ENCODE data around the gene CRYBG1. TPM values are rescaled to one million over a fixed set of nuclear protein-coding genes. Genes with fewer than 3 reads are reported as not detected.

CRYBG1 gene
- total and polyA plus RNA-seq, 2 of the 13 experiments (the other 11 are each of a cell fraction or from before 2014, with no cell fraction given), result 10.1 to 21.9 TPM

DNA sequence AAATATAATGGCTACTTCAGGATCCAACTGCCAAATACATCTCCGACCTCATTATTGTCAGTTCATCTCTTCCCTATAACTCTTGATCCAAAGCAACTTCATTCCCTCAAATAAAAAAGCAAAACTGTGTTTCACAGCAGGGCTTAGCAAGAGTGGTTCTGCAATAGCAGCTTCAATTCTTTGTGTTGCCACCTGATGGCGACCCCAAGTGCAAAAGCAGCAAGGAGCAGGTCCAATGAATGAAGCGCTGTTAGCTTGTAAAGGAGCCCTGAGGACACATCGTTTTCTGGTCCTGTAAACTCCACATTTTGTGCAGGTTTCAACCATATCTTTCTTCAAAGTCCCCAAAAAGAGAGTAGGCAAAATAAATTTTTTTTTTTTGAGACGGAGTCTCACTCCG is 249.2 kb downstream of the CRYBG1 start (continued):
- TF ChIP-seq, protein P1, sequence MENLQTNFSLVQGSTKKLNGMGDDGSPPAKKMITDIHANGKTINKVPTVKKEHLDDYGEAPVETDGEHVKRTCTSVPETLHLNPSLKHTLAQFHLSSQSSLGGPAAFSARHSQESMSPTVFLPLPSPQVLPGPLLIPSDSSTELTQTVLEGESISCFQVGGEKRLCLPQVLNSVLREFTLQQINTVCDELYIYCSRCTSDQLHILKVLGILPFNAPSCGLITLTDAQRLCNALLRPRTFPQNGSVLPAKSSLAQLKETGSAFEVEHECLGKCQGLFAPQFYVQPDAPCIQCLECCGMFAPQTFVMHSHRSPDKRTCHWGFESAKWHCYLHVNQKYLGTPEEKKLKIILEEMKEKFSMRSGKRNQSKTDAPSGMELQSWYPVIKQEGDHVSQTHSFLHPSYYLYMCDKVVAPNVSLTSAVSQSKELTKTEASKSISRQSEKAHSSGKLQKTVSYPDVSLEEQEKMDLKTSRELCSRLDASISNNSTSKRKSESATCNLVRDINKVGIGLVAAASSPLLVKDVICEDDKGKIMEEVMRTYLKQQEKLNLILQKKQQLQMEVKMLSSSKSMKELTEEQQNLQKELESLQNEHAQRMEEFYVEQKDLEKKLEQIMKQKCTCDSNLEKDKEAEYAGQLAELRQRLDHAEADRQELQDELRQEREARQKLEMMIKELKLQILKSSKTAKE (CRISPR knock-in tag; IDR thresholded peaks at IDR 0.05; ENCODE audit: borderline replicate concordance), result no peak
- TF ChIP-seq, protein P2, sequence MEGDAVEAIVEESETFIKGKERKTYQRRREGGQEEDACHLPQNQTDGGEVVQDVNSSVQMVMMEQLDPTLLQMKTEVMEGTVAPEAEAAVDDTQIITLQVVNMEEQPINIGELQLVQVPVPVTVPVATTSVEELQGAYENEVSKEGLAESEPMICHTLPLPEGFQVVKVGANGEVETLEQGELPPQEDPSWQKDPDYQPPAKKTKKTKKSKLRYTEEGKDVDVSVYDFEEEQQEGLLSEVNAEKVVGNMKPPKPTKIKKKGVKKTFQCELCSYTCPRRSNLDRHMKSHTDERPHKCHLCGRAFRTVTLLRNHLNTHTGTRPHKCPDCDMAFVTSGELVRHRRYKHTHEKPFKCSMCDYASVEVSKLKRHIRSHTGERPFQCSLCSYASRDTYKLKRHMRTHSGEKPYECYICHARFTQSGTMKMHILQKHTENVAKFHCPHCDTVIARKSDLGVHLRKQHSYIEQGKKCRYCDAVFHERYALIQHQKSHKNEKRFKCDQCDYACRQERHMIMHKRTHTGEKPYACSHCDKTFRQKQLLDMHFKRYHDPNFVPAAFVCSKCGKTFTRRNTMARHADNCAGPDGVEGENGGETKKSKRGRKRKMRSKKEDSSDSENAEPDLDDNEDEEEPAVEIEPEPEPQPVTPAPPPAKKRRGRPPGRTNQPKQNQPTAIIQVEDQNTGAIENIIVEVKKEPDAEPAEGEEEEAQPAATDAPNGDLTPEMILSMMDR (CRISPR knock-in tag; IDR thresholded peaks at IDR 0.05), result peak; percentile 72
- TF ChIP-seq THAP11 (CRISPR knock-in tag; IDR thresholded peaks at IDR 0.05) (no peak), ZNF331 (CRISPR knock-in tag; IDR thresholded peaks at IDR 0.05) (peak; percentile 92), ZNF180 (CRISPR knock-in tag; IDR thresholded peaks at IDR 0.05; ENCODE audit: borderline replicate concordance, low read depth) (no peak), NFE2L1 (CRISPR knock-in tag; IDR thresholded peaks at IDR 0.05; ENCODE audit: borderline replicate concordance) (no peak), TCF7L2 (IDR thresholded peaks at IDR 0.05; ENCODE audit: low read depth, low read length) (no peak), IRF2 (CRISPR knock-in tag; IDR thresholded peaks at IDR 0.05) (no peak), ZNF552 (CRISPR knock-in tag; IDR thresholded peaks at IDR 0.05; ENCODE audit: borderline replicate concordance) (no peak), CHD2 (IDR thresholded peaks at IDR 0.05; ENCODE audit: low read depth, low read length) (no peak), SP1 (IDR thresholded peaks at IDR 0.05) (no peak), SP1 (CRISPR knock-in tag; IDR thresholded peaks at IDR 0.05) (no peak), ESRRA (CRISPR knock-in tag; IDR thresholded peaks at IDR 0.05; ENCODE audit: low read depth) (no peak), ZNF24 (IDR thresholded peaks at IDR 0.05) (no peak), ZNF3 (CRISPR knock-in tag; IDR thresholded peaks at IDR 0.05) (no peak), ZNF598 (CRISPR knock-in tag; IDR thresholded peaks at IDR 0.05; ENCODE audit: borderline replicate concordance) (no peak)
- TF ChIP-seq, protein P3, sequence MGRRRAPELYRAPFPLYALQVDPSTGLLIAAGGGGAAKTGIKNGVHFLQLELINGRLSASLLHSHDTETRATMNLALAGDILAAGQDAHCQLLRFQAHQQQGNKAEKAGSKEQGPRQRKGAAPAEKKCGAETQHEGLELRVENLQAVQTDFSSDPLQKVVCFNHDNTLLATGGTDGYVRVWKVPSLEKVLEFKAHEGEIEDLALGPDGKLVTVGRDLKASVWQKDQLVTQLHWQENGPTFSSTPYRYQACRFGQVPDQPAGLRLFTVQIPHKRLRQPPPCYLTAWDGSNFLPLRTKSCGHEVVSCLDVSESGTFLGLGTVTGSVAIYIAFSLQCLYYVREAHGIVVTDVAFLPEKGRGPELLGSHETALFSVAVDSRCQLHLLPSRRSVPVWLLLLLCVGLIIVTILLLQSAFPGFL (CRISPR knock-in tag; IDR thresholded peaks at IDR 0.05), result no peak
- TF ChIP-seq, protein P4, sequence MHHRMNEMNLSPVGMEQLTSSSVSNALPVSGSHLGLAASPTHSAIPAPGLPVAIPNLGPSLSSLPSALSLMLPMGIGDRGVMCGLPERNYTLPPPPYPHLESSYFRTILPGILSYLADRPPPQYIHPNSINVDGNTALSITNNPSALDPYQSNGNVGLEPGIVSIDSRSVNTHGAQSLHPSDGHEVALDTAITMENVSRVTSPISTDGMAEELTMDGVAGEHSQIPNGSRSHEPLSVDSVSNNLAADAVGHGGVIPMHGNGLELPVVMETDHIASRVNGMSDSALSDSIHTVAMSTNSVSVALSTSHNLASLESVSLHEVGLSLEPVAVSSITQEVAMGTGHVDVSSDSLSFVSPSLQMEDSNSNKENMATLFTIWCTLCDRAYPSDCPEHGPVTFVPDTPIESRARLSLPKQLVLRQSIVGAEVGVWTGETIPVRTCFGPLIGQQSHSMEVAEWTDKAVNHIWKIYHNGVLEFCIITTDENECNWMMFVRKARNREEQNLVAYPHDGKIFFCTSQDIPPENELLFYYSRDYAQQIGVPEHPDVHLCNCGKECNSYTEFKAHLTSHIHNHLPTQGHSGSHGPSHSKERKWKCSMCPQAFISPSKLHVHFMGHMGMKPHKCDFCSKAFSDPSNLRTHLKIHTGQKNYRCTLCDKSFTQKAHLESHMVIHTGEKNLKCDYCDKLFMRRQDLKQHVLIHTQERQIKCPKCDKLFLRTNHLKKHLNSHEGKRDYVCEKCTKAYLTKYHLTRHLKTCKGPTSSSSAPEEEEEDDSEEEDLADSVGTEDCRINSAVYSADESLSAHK (CRISPR knock-in tag; IDR thresholded peaks at IDR 0.05; ENCODE audit: borderline replicate concordance), result no peak
